HCT116 (cell line): ENCODE results near the gene ZNF536. TPM values are rescaled to one million over a fixed set of nuclear protein-coding genes. Genes with fewer than 3 reads are reported as not detected.

Experiments used
- ATAC-seq: fragments of 200-7000 bp; cut with Tn5 transposase; 2 replicates; pipeline ENCODE4 v1.9.1; 2020; ENCODE audit warnings: mild to moderate bottlenecking, moderate library complexity
- BruUV-seq: library from RNA; stranded (reverse); fragments of 400-500 nt; replicated peaks from 2 replicates; lab custom pipeline; 2021; lab: Mats Ljungman, UMichigan
- CTCF ChIA-PET: fragments of 300-600 bp; sonication (Branson Sonifier 250); formaldehyde crosslinking; loops from one replicate; lab custom pipeline; 2021; ENCODE audit warnings: antibody characterized with exemption; lab: Charles Lee
- POLR2A ChIA-PET: fragments of 300-600, 350-600 bp; sonication (Branson Sonifier 250); formaldehyde crosslinking; loops from one replicate; lab custom pipeline; 2021; ENCODE audit warnings: antibody characterized with exemption; lab: Charles Lee
- RAD21 ChIA-PET, 2 experiments: fragments of 300-600 bp; sonication (Branson Sonifier 250); formaldehyde crosslinking; loops; one replicate each; lab custom pipeline; 2023; ENCODE audit warnings: low total read pairs in 2 of 2; ENCODE audit not compliant: uncharacterized antibody in 2 of 2, unreplicated experiment in 2 of 2, low non-redundant PET in 1 of 2; lab: Charles Lee
- DNase-seq: peaks from one replicate; pipeline ENCODE4 v3.0.0-alpha.2; 2010; ENCODE audit warnings: low read depth, low spot score
- H2AFZ ChIP-seq: fragments of 200-600 bp; shearing (Covaris generic), sonication (generic); 2 replicates; pipeline ENCODE4 v1.6.1; 2017; ENCODE audit warnings: low read depth, mixed run types, mixed read lengths, antibody characterized with exemption, low read length; ENCODE audit not compliant: poor library complexity, severe bottlenecking
- H3K27ac ChIP-seq: 2 replicates; pipeline ENCODE4 v1.5.1; 2012; ENCODE audit warnings: low read depth, low read length
- H3K27me3 ChIP-seq: fragments of 200-600 bp; sonication (generic); 2 replicates; pipeline ENCODE4 v1.6.1; 2016; ENCODE audit warnings: mixed run types, low read length, mixed read lengths; ENCODE audit not compliant: insufficient read depth
- H3K36me3 ChIP-seq, 2 experiments: fragments of 200-500 bp in 1 of 2; fragments of 200-600 bp in 1 of 2; sonication (Bioruptor generic) in 1 of 2; sonication (generic) in 1 of 2; 2 replicates each; pipeline versions ENCODE4 v1.5.1 to v1.6.1; 2014 to 2016; ENCODE audit warnings: low read length in 2 of 2, inconsistent platforms in 1 of 2, mixed read lengths in 1 of 2, mixed run types in 1 of 2; ENCODE audit not compliant: insufficient read depth in 2 of 2, control insufficient read depth in 1 of 2
- H3K4me1 ChIP-seq, 2 experiments: fragments of 200-600 bp in 1 of 2; sonication (generic) in 1 of 2; 2 replicates each; pipeline versions ENCODE4 v1.5.1 to v1.6.1; 2012 to 2017; ENCODE audit warnings: low read length in 2 of 2, inconsistent platforms in 1 of 2, mild to moderate bottlenecking in 1 of 2, mixed read lengths in 1 of 2, mixed run types in 1 of 2, moderate library complexity in 1 of 2; ENCODE audit not compliant: insufficient read depth in 2 of 2, control insufficient read depth in 1 of 2
- H3K4me2 ChIP-seq: fragments of 200-600 bp; sonication (generic); 2 replicates; pipeline ENCODE4 v1.6.1; 2017; ENCODE audit warnings: mixed run types, low read length, mixed read lengths
- H3K4me3 ChIP-seq, 2 experiments: fragments of 200-600 bp in 1 of 2; sonication (generic) in 1 of 2; replicated peaks in 1 of 2; 2 replicates each; pipeline ENCODE4 v1.5.1; 2011 to 2016; ENCODE audit warnings: low read length in 2 of 2, control low read depth in 1 of 2, low read depth in 1 of 2, mild to moderate bottlenecking in 1 of 2, mixed read lengths in 1 of 2, mixed run types in 1 of 2
- H3K79me2 ChIP-seq: fragments of 200-600 bp; sonication (generic); 2 replicates; pipeline ENCODE4 v1.6.1; 2017; ENCODE audit warnings: mild to moderate bottlenecking, mixed run types, low read length, moderate library complexity, mixed read lengths; ENCODE audit not compliant: insufficient read depth
- H3K9ac ChIP-seq: fragments of 200-600 bp; sonication (generic); 2 replicates; pipeline ENCODE4 v1.6.1; 2016; ENCODE audit warnings: low read length, mixed read lengths
- H3K9me2 ChIP-seq: fragments of 200-600 bp; sonication (generic), shearing (Covaris generic); 2 replicates; pipeline ENCODE4 v1.6.1; 2017; ENCODE audit warnings: mixed run types, mild to moderate bottlenecking, moderate library complexity; ENCODE audit not compliant: insufficient read depth
- H3K9me3 ChIP-seq, 2 experiments: fragments of 200-500 bp in 1 of 2; fragments of 200-600 bp in 1 of 2; sonication (Bioruptor generic) in 1 of 2; sonication (generic) in 1 of 2; 2 replicates each; pipeline ENCODE4 v1.6.1; 2014 to 2017; ENCODE audit warnings: low read length in 2 of 2, mixed read lengths in 2 of 2, inconsistent platforms in 1 of 2, low read depth in 1 of 2, mild to moderate bottlenecking in 1 of 2, mixed run types in 1 of 2, moderate library complexity in 1 of 2; ENCODE audit not compliant: control insufficient read depth in 1 of 2, insufficient read depth in 1 of 2
- H4K20me1 ChIP-seq: fragments of 200-600 bp; sonication (generic), shearing (Covaris generic); 2 replicates; pipeline ENCODE4 v1.6.1; 2017; ENCODE audit warnings: mixed run types, mild to moderate bottlenecking, moderate library complexity; ENCODE audit not compliant: insufficient read depth
- CBX3 ChIP-seq: IDR thresholded peaks from 2 replicates; pipeline ENCODE4 v1.6.1; 2012; ENCODE audit warnings: low read depth
- CEBPB ChIP-seq: IDR thresholded peaks from 2 replicates; pipeline ENCODE4 v1.6.1; 2012; ENCODE audit warnings: low read depth
- EZH2phosphoT487 ChIP-seq: fragments of 200-600 bp; IDR thresholded peaks from 2 replicates; pipeline ENCODE4 v1.6.1; 2018; ENCODE audit warnings: antibody characterized with exemption, borderline replicate concordance
- JUND ChIP-seq: IDR thresholded peaks from 2 replicates; pipeline ENCODE4 v1.6.1; 2012
- POLR2AphosphoS5 ChIP-seq: IDR thresholded peaks from 2 replicates; pipeline ENCODE4 v1.6.1; 2011; ENCODE audit warnings: mild to moderate bottlenecking, low read depth, low read length, moderate library complexity
- RAD21 ChIP-seq: IDR thresholded peaks from 2 replicates; pipeline ENCODE4 v1.6.1; 2012; ENCODE audit warnings: low read depth, mild to moderate bottlenecking
- REST ChIP-seq: IDR thresholded peaks from 2 replicates; pipeline ENCODE4 v1.6.1; 2012; ENCODE audit warnings: low read depth
- SIN3A ChIP-seq: IDR thresholded peaks from 2 replicates; pipeline ENCODE4 v1.6.1; 2012; ENCODE audit warnings: low read depth
- TCF7L2 ChIP-seq: IDR thresholded peaks from 2 replicates; pipeline ENCODE4 v1.7.0; 2011; ENCODE audit warnings: borderline replicate concordance, inconsistent platforms; ENCODE audit not compliant: insufficient read depth, insufficient read length; ENCODE audit errors: extremely low read depth
- YY1 ChIP-seq: IDR thresholded peaks from 2 replicates; pipeline ENCODE4 v1.6.1; 2011; ENCODE audit warnings: low read length, low read depth, moderate library complexity, mild to moderate bottlenecking; ENCODE audit not compliant: insufficient replicate concordance; ENCODE audit errors: extremely low read depth
- intact Hi-C: fragments of 100-400 bp; cut with micrococcal nuclease; formaldehyde crosslinking; loops from 2 replicates; pipeline ENCODE4 v1.10.0; 2022
- total RNA-seq: library from RNA; stranded (reverse); gene quantifications from one replicate; pipeline ENCODE4 v1.2.1, GENCODE V29; 2021; ENCODE audit not compliant: unreplicated experiment
- TF ChIP-seq, protein P1 (sequence below): IDR thresholded peaks from 2 replicates; pipeline ENCODE4 v1.6.1; 2011; ENCODE audit warnings: mild to moderate bottlenecking, low read length, moderate library complexity; ENCODE audit not compliant: insufficient replicate concordance; ENCODE audit errors: extremely low read depth
- TF ChIP-seq, protein P2 (sequence below): IDR thresholded peaks from 2 replicates; pipeline ENCODE4 v1.6.1; 2012

Gene ZNF536
- total RNA-seq, 1 experiment from 2014 or later, result not detected

DNA sequence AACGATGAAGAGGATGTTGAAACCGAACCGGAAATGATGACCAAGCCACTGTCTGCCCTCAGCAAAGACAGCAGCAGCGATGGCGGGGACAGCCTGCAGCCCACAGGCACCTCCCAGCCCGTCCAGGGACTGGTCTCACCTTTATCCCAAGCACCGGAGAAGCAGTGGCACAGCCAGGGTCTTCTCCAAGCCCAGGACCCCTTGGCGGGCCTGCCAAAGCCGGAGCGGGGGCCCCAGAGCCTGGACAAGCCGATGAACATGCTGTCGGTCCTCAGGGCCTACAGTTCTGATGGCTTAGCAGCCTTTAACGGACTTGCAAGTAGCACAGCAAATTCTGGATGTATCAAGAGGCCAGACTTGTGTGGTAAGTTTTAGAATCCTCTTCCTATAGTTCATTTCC lies 177.0 kb downstream of the ZNF536 start (continued):
- TF ChIP-seq REST, result no peak
- TF ChIP-seq, protein P1, sequence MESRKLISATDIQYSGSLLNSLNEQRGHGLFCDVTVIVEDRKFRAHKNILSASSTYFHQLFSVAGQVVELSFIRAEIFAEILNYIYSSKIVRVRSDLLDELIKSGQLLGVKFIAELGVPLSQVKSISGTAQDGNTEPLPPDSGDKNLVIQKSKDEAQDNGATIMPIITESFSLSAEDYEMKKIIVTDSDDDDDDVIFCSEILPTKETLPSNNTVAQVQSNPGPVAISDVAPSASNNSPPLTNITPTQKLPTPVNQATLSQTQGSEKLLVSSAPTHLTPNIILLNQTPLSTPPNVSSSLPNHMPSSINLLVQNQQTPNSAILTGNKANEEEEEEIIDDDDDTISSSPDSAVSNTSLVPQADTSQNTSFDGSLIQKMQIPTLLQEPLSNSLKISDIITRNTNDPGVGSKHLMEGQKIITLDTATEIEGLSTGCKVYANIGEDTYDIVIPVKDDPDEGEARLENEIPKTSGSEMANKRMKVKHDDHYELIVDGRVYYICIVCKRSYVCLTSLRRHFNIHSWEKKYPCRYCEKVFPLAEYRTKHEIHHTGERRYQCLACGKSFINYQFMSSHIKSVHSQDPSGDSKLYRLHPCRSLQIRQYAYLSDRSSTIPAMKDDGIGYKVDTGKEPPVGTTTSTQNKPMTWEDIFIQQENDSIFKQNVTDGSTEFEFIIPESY, result no peak

- no peak overlapping the region for H3K4me3 ChIP-seq
- H2AFZ ChIP-seq, result no peak overlapping the region
- intact Hi-C loops, result no loop called here
- no peaks in the 10 kb centered on the region for H3K9me3 ChIP-seq
- H3K27ac ChIP-seq, result no peak overlapping the region
- no peak for ATAC-seq
- ChIA-PET CTCF (no interaction called here), POLR2A (no interaction called here), RAD21 (no interaction called here)
- H3K9ac ChIP-seq, result no peak overlapping the region
- H4K20me1 ChIP-seq, result no peaks in the 10 kb centered on the region
- BruUV-seq, result no TSS peak
- no peaks in the 10 kb centered on the region for H3K36me3 ChIP-seq
- H3K4me2 ChIP-seq, result no peak overlapping the region
- H3K27me3 ChIP-seq, result peaks cover 6% of the 10 kb centered on the region; the same call in 1 of the 2 replicates
- H3K79me2 ChIP-seq, result no peaks in the 10 kb centered on the region
- TF ChIP-seq, protein P2, sequence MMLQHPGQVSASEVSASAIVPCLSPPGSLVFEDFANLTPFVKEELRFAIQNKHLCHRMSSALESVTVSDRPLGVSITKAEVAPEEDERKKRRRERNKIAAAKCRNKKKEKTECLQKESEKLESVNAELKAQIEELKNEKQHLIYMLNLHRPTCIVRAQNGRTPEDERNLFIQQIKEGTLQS, result no peak
- TF ChIP-seq CBX3 (no peak), SIN3A (no peak), EZH2phosphoT487 (no peak), TCF7L2 (no peak), POLR2AphosphoS5 (no peak), JUND (no peak), RAD21 (no peak), YY1 (no peak), CEBPB (no peak)
- no peak for DNase-seq
- no peaks in the 10 kb centered on the region for H3K4me1 ChIP-seq
- no peaks in the 10 kb centered on the region for H3K9me2 ChIP-seq
Measured at GRCh38 chr19:30551271-30551670, 179.1 kb downstream of the ZNF536 start.
